ENCODE results near the gene TMEM132A. TPM values are rescaled to one million over a fixed set of nuclear protein-coding genes. Genes with fewer than 3 reads are reported as not detected.

Gene TMEM132A
- total and polyA plus RNA-seq, 2 of the 13 experiments (the other 11 are each of a cell fraction or from before 2014, with no cell fraction given), result 11.1 to 32.9 TPM

GRCh38 chr11:60950024-60950423 lies 25.8 kb downstream of the TMEM132A start (continued):
- TF ChIP-seq XBP1 (CRISPR knock-in tag; IDR thresholded peaks at IDR 0.05) (no peak), MXI1 (IDR thresholded peaks at IDR 0.05; ENCODE audit: borderline replicate concordance, low read depth, low read length) (no peak)
- TF ChIP-seq, protein P1, sequence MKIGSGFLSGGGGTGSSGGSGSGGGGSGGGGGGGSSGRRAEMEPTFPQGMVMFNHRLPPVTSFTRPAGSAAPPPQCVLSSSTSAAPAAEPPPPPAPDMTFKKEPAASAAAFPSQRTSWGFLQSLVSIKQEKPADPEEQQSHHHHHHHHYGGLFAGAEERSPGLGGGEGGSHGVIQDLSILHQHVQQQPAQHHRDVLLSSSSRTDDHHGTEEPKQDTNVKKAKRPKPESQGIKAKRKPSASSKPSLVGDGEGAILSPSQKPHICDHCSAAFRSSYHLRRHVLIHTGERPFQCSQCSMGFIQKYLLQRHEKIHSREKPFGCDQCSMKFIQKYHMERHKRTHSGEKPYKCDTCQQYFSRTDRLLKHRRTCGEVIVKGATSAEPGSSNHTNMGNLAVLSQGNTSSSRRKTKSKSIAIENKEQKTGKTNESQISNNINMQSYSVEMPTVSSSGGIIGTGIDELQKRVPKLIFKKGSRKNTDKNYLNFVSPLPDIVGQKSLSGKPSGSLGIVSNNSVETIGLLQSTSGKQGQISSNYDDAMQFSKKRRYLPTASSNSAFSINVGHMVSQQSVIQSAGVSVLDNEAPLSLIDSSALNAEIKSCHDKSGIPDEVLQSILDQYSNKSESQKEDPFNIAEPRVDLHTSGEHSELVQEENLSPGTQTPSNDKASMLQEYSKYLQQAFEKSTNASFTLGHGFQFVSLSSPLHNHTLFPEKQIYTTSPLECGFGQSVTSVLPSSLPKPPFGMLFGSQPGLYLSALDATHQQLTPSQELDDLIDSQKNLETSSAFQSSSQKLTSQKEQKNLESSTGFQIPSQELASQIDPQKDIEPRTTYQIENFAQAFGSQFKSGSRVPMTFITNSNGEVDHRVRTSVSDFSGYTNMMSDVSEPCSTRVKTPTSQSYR (CRISPR knock-in tag; IDR thresholded peaks at IDR 0.05; ENCODE audit: borderline replicate concordance), result no peak

DNA sequence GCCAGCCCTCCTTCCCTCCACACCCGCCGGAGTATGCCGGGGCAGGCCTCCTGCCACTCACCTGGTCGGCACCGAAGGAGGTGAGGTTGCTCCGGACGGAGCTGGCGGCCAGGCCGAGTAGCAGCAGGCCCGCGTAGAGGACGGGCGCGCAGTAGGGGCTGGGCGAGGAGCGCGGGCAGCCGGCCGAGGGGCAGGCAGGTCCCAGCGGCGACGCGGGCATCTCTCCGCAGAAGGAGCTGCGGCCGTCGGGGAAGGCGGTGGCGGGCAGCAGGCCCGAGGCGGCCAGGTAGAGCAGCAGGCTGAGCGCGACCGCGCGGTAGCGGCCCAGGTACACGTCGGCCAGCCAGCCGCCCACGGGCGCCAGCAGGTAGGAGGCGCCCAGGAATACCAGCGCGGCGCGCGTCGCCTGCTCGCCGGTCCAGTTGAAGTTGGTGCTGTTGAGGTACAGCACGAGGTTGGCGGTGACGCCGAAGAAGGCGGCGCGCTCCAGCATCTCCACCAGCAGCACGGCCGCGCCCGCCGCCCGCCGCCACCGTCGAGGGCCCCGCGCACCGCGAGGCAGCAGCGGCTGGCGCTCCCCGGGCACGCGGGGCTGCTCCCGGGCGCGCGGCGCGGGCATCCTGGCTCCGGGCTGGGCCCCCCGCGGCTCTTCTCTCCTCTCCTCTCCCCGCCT lies 26.8 kb downstream of the TMEM132A start:
- Histone ChIP-seq H3K4me1 (ENCODE audit: insufficient read depth, low read length) (no peaks in the 10 kb centered on the region), H3K27me3 (ENCODE audit: control insufficient read depth in 1 of 2, insufficient read depth in 2 of 2, low read length in 2 of 2) (peaks cover 0 to 15% of the 10 kb centered on the region in 2 experiments; a peak in 2 of 5 replicates), H3K9ac (ENCODE audit: insufficient read depth, low read depth, low read length) (no peak overlapping the region), H3K79me2 (ENCODE audit: insufficient read depth, low read length) (no peaks in the 10 kb centered on the region), H3K27ac (ENCODE audit: extremely low read length, insufficient read depth, low read length) (no peak overlapping the region), H4K20me1 (ENCODE audit: insufficient read depth, low read length) (no peaks in the 10 kb centered on the region), H3K9me3 (ENCODE audit: low read length) (no peaks in the 10 kb centered on the region), H3K36me3 (replicated peaks in 1 of 2; ENCODE audit: control insufficient read depth in 1 of 2, insufficient read depth in 2 of 2, low read length in 2 of 2) (no peaks in the 10 kb centered on the region), H2AFZ (ENCODE audit: low read length) (no peak overlapping the region), H3K4me2 (ENCODE audit: low read depth, low read length) (no peak overlapping the region), H3K4me3 (replicated peaks in 1 of 3; ENCODE audit: insufficient read depth in 1 of 3, low read depth in 2 of 3, low read length in 3 of 3) (no peak overlapping the region)
- CTCF ChIA-PET (ENCODE audit: low intra/inter-chr PET ratio, low total read pairs), result no interaction called here
- POLR2A ChIA-PET, result no interaction called here
- intact Hi-C loops (cut with micrococcal nuclease; ENCODE audit: unreplicated experiment), result no loop called here
- BruUV-seq (replicated peaks), result no TSS peak
- ATAC-seq, result no peak
- TF ChIP-seq ZBTB46 (CRISPR knock-in tag; IDR thresholded peaks at IDR 0.05; ENCODE audit: borderline replicate concordance) (no peak), CEBPZ (IDR thresholded peaks at IDR 0.05; ENCODE audit: low read length) (no peak), ZNF446 (CRISPR knock-in tag; IDR thresholded peaks at IDR 0.05) (no peak), BRD4 (CRISPR knock-in tag; IDR thresholded peaks at IDR 0.05) (no peak)
- no peak for FAIRE-seq
- 95% methylated on average over 74 of the region's 86 CpGs for WGBS (ENCODE audit: low lambda C conversion rate)
- in situ Hi-C loops (cut with HindIII; ENCODE audit: extremely low pct_ligation_motif_present, low pct_unique_long_range_greater_than_20kb), result no loop called here
- DNase-seq (ENCODE audit: low spot score), result no peak
